ENCODE results near the gene ASB16. TPM values are rescaled to one million over a fixed set of nuclear protein-coding genes. Genes with fewer than 3 reads are reported as not detected.

Gene ASB16
- total and polyA plus RNA-seq, 9 of the 15 experiments (the other 6 are each of a cell fraction or from before 2014, with no cell fraction given): 0.03 to 0.07 TPM; not detected in 7

DNA sequence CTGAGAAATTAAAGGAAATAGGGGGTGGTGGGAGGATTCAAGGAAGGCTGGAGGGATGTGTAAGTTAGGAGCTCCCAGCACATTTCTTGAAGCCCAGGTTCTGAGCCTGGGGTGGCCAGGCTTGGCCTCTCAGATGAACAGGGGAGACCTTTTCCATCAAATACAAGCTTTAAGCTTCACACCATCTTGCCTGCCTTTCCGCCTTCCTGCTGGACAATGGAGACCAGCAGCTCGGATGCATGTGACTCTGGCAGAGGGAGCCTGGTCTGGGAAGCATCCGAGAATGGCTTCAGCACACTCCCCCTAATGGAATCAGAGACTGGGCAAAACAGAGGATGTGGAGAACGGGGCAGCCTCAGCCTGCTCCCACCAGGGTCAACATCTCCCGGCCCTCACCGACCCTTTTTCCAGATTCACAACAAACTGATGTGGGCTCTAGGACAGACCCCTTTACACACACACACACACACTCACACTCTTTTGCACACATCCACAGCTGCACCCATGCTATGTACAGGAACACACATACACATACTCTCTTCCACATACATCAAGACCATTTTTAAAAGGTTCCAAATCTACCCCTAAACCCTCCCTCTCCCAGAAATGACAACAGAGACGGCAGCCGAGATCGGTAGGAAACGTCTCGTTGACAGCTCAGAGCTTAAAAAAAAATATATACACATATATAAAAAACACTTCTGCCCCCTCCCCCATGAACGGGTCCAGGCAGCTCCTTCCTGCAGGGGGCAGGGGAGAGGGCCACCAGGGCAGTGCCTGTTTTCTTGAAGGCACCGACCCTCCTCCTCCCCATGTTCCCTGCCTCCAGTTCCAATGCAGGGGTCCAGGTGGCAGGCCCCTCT lies 35.7 kb downstream of the ASB16 start (continued):
- TF ChIP-seq, protein P1, sequence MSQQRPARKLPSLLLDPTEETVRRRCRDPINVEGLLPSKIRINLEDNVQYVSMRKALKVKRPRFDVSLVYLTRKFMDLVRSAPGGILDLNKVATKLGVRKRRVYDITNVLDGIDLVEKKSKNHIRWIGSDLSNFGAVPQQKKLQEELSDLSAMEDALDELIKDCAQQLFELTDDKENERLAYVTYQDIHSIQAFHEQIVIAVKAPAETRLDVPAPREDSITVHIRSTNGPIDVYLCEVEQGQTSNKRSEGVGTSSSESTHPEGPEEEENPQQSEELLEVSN (IDR thresholded peaks at IDR 0.05; ENCODE audit: borderline replicate concordance in 1 of 2, extremely low read depth in 1 of 2, insufficient read depth in 1 of 2, insufficient read length in 1 of 2, low read depth in 1 of 2, low read length in 1 of 2, poor library complexity in 1 of 2, severe bottlenecking in 1 of 2): no peak
- TF ChIP-seq STAT5A (IDR thresholded peaks at IDR 0.05; ENCODE audit: borderline replicate concordance, low read length) (peak; percentile 28; the same call in 1 of the 2 replicates), ZNF324 (CRISPR knock-in tag; IDR thresholded peaks at IDR 0.05) (no peak), POLR2AphosphoS5 (IDR thresholded peaks at IDR 0.05; ENCODE audit: control insufficient read depth, insufficient read depth, low read depth, low read length) (0 out of 2 replicates have a peak, but pooled peaks have one; percentile 12), PHB (CRISPR knock-in tag; IDR thresholded peaks at IDR 0.05) (no peak), SMAD3 (CRISPR knock-in tag; conservative IDR thresholded peaks at IDR 0.05) (no peak), ZNF23 (CRISPR knock-in tag; IDR thresholded peaks at IDR 0.05) (no peak), SETDB1 (IDR thresholded peaks at IDR 0.05; ENCODE audit: low read length) (no peak)
- TF ChIP-seq, protein P2, sequence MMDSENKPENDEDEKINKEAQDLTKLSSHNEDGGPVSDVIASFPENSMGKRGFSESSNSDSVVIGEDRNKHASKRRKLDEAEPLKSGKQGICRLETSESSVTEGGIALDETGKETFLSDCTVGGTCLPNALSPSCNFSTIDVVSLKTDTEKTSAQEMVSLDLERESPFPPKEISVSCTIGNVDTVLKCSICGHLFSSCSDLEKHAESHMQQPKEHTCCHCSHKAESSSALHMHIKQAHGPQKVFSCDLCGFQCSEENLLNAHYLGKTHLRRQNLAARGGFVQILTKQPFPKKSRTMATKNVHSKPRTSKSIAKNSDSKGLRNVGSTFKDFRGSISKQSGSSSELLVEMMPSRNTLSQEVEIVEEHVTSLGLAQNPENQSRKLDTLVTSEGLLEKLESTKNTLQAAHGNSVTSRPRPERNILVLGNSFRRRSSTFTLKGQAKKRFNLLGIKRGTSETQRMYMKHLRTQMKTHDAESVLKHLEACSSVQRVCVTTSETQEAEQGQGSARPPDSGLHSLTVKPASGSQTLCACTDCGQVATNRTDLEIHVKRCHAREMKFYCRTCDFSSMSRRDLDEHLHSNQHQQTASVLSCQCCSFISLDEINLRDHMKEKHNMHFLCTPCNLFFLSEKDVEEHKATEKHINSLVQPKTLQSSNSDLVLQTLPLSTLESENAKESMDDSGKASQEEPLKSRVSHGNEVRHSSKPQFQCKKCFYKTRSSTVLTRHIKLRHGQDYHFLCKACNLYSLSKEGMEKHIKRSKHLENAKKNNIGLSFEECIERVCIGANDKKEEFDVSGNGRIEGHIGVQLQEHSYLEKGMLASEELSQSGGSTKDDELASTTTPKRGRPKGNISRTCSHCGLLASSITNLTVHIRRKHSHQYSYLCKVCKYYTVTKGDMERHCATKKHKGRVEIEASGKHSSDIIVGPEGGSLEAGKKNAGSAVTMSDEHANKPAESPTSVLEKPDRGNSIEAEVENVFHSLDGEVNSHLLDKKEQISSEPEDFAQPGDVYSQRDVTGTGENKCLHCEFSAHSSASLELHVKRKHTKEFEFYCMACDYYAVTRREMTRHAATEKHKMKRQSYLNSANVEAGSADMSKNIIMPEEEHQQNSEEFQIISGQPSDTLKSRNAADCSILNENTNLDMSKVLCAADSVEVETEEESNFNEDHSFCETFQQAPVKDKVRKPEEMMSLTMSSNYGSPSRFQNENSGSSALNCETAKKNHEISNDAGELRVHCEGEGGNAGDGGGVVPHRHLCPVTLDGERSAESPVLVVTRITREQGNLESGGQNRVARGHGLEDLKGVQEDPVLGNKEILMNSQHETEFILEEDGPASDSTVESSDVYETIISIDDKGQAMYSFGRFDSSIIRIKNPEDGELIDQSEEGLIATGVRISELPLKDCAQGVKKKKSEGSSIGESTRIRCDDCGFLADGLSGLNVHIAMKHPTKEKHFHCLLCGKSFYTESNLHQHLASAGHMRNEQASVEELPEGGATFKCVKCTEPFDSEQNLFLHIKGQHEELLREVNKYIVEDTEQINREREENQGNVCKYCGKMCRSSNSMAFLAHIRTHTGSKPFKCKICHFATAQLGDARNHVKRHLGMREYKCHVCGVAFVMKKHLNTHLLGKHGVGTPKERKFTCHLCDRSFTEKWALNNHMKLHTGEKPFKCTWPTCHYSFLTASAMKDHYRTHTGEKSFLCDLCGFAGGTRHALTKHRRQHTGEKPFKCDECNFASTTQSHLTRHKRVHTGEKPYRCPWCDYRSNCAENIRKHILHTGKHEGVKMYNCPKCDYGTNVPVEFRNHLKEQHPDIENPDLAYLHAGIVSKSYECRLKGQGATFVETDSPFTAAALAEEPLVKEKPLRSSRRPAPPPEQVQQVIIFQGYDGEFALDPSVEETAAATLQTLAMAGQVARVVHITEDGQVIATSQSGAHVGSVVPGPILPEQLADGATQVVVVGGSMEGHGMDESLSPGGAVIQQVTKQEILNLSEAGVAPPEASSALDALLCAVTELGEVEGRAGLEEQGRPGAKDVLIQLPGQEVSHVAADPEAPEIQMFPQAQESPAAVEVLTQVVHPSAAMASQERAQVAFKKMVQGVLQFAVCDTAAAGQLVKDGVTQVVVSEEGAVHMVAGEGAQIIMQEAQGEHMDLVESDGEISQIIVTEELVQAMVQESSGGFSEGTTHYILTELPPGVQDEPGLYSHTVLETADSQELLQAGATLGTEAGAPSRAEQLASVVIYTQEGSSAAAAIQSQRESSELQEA (IDR thresholded peaks at IDR 0.05; ENCODE audit: low read depth): no peak
- TF ChIP-seq, protein P3, sequence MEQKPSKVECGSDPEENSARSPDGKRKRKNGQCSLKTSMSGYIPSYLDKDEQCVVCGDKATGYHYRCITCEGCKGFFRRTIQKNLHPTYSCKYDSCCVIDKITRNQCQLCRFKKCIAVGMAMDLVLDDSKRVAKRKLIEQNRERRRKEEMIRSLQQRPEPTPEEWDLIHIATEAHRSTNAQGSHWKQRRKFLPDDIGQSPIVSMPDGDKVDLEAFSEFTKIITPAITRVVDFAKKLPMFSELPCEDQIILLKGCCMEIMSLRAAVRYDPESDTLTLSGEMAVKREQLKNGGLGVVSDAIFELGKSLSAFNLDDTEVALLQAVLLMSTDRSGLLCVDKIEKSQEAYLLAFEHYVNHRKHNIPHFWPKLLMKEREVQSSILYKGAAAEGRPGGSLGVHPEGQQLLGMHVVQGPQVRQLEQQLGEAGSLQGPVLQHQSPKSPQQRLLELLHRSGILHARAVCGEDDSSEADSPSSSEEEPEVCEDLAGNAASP (IDR thresholded peaks at IDR 0.05): no peak
- TF ChIP-seq, protein P4, sequence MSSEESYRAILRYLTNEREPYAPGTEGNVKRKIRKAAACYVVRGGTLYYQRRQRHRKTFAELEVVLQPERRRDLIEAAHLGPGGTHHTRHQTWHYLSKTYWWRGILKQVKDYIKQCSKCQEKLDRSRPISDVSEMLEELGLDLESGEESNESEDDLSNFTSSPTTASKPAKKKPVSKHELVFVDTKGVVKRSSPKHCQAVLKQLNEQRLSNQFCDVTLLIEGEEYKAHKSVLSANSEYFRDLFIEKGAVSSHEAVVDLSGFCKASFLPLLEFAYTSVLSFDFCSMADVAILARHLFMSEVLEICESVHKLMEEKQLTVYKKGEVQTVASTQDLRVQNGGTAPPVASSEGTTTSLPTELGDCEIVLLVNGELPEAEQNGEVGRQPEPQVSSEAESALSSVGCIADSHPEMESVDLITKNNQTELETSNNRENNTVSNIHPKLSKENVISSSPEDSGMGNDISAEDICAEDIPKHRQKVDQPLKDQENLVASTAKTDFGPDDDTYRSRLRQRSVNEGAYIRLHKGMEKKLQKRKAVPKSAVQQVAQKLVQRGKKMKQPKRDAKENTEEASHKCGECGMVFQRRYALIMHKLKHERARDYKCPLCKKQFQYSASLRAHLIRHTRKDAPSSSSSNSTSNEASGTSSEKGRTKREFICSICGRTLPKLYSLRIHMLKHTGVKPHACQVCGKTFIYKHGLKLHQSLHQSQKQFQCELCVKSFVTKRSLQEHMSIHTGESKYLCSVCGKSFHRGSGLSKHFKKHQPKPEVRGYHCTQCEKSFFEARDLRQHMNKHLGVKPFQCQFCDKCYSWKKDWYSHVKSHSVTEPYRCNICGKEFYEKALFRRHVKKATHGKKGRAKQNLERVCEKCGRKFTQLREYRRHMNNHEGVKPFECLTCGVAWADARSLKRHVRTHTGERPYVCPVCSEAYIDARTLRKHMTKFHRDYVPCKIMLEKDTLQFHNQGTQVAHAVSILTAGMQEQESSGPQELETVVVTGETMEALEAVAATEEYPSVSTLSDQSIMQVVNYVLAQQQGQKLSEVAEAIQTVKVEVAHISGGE (CRISPR knock-in tag; IDR thresholded peaks at IDR 0.05): no peak
